AG08395 (cell line): ENCODE measurements around the gene SMNDC1.
"Not testable (repeated sequence)": the region's sequence is repeated elsewhere in the genome, so short reads cannot be mapped to it uniquely, and the experiment has no call there.

Experiments used
- DNase-seq: peaks from one replicate; pipeline ENCODE4 v3.0.0; 2012; ENCODE audit warnings: mixed read lengths, low spot score

Gene SMNDC1

GRCh38 chr10:110249489-110249888, 55.2 kb downstream of the SMNDC1 start:
- DNase-seq, result not testable (repeated sequence)

- DNase-seq, result not testable (repeated sequence)
Measured at GRCh38 chr10:110247833-110248232, 56.9 kb downstream of the SMNDC1 start.

GRCh38 chr10:110244550-110244949, 60.2 kb downstream of the SMNDC1 start:
- no peak for DNase-seq

GRCh38 chr10:110242511-110242910, 62.2 kb downstream of the SMNDC1 start:
- no peak for DNase-seq

- DNase-seq, result no peak
Measured at GRCh38 chr10:110241841-110242240, 62.9 kb downstream of the SMNDC1 start.

- DNase-seq, result no peak
Measured at GRCh38 chr10:110241407-110241806, 63.3 kb downstream of the SMNDC1 start.
